HG03139 (cell line): ENCODE measurements around the gene ASB4.
"Not testable (repeated sequence)": the region's sequence is repeated elsewhere in the genome, so short reads cannot be mapped to it uniquely, and the experiment has no call there.

Experiments used
- ATAC-seq: cut with Tn5 transposase; IDR thresholded peaks from one replicate; pipeline ENCODE4 v1.9.1; 2021; ENCODE audit not compliant: unreplicated experiment

The ASB4 gene, protein sequence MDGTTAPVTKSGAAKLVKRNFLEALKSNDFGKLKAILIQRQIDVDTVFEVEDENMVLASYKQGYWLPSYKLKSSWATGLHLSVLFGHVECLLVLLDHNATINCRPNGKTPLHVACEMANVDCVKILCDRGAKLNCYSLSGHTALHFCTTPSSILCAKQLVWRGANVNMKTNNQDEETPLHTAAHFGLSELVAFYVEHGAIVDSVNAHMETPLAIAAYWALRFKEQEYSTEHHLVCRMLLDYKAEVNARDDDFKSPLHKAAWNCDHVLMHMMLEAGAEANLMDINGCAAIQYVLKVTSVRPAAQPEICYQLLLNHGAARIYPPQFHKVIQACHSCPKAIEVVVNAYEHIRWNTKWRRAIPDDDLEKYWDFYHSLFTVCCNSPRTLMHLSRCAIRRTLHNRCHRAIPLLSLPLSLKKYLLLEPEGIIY

GRCh38 chr7:95485391-95486123, at the start of gene ASB4:
ASB4 (plus strand) TSS chr7:95485943; CDS start chr7:95485972, 29 bp downstream.
- ATAC-seq = no peak

DNA sequence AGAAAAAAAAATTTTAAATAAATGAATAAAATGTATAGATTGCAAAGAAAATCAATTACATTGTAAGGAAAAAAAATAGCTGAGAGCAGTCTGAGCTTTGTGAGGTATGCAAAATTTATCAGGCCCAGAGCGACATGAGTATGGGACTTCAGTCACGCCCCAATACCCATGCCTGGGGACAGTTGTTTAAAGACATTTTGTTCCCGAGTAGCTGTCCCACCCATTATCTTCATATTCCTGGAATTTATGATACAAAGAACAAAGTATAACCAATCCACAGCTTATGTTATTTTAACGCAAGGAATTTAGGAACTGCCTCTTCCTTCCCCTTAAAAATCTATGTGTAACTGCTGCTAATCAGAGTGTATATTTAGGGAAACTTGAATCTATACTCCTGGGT, 49.3 kb upstream of the ASB4 start:
- ATAC-seq = no peak

- ATAC-seq = no peak
These were observed 45.2 kb upstream of the ASB4 start for GRCh38 chr7:95440394-95441038.

GRCh38 chr7:95441042-95441823, 44.5 kb upstream of the ASB4 start:
- ATAC-seq = no peak

GRCh38 chr7:95444796-95445195, 40.9 kb upstream of the ASB4 start:
- ATAC-seq = no peak

GRCh38 chr7:95446618-95447017, 39.1 kb upstream of the ASB4 start:
- ATAC-seq = no peak

- ATAC-seq = peak; percentile 69
These were observed 31.2 kb upstream of the ASB4 start for GRCh38 chr7:95454438-95455045.

DNA sequence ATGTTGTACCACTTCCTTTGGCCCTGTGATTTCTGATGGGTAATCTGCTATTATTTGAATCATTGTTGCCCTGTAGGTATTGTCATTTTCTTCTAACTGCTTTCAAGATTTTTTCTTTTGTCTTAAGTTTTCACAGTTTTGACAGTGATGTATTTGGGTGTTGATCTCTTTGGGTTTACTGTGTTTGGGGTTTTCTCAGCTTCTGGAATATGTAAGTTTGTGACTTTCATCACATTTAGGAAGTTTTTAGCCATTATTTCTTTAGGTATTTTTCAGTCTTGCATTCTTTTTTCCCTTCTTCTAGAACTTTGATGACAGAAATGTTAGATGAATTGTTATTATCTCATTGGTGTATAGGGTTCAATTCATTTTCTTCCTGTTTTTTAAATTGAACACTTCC, 27.8 kb upstream of the ASB4 start:
- no peak for ATAC-seq

GRCh38 chr7:95460653-95461052, 25.1 kb upstream of the ASB4 start:
- ATAC-seq = not testable (repeated sequence)

- no peak for ATAC-seq
These were observed 17.7 kb upstream of the ASB4 start for GRCh38 chr7:95467912-95468607.

- no peak for ATAC-seq
These were observed 16.6 kb upstream of the ASB4 start for GRCh38 chr7:95469187-95469586.

DNA sequence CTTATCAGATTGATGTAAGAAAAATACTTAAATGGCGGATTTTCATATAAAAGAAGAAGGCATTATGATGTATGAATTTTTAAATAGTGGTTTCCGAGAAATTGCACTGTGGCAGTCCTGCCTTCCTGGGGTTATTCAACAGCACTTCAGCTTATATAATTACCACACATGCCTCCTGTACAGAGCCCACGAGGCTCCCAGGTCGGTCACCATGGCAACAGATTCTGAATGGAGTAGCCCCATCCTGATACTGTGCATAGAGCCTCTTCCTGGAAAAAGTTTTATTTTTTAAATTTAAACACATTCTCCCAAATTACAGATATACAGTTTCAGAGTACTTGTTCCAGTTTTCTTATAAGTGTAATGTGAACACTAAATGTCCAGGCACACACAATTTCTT, 15.9 kb upstream of the ASB4 start:
- no peak for ATAC-seq

GRCh38 chr7:95470452-95470851, 15.3 kb upstream of the ASB4 start:
- peak; percentile 98 for ATAC-seq

- ATAC-seq = no peak
These were observed 14.7 kb upstream of the ASB4 start for GRCh38 chr7:95471071-95471470.

DNA sequence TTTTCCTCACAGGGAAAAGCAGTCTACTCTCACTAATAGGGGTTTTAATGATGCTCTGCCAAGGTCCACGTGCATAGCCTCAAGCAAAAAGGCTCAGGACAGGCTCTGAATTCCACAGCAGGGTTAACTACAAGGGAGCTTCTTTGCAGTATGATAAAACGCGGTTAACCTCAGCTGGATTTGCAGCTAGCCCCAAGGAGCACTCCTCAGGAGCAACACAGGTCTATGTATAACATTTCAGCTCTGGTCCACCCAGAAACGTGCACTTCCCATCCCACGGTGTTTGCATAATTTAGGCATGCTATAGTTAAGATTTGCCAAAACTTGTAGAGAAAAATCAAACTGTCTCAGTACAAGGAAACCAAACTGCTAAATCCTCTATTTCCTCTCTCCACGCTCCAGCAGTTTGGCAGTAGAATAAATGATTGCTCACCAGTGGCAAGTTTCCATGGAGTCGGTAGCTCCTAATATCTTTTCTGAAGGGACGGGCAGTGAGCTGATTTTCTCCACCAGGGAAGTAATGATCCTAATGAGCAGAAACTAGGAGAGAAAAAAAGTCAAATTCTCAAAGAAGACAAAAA, 13.1 kb upstream of the ASB4 start:
- no peak for ATAC-seq

GRCh38 chr7:95473276-95473985, 12.3 kb upstream of the ASB4 start:
- no peak for ATAC-seq

DNA sequence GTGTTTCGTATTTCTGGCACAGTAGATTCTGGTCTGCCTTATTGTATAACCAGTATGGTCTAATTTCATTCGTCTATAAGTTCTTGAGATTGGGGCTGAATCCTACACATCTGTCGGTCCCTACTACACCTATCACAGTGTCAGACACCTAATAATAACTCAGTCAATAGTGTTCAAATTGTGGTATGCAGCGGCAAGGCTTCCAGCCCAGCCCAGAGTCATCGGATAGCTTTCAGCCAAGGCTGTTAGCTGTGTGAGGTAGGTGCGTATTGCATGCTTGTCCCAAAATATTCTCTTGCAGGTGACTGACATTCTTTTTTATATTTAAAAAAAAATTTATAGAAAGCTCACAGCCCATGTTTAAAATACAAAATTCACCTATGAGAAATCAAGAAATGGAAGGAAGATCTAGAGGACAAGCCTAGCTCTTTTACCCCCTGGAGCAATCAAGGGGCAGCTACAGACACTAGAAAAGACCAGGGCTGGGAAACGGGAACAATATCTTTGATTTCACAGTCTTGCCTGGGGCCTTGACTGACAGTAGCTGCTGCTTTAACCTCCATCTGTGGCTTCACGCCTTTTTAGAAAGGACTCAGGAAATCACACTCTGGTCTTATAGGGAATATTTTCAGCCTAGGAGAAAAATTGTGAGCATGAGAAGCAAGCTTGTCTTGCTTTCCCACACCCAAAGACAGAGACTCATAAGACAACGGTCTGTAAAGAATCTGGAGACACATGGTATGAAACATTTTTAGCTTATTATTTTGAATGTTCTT, 9.5 kb upstream of the ASB4 start:
- ATAC-seq = no peak

DNA sequence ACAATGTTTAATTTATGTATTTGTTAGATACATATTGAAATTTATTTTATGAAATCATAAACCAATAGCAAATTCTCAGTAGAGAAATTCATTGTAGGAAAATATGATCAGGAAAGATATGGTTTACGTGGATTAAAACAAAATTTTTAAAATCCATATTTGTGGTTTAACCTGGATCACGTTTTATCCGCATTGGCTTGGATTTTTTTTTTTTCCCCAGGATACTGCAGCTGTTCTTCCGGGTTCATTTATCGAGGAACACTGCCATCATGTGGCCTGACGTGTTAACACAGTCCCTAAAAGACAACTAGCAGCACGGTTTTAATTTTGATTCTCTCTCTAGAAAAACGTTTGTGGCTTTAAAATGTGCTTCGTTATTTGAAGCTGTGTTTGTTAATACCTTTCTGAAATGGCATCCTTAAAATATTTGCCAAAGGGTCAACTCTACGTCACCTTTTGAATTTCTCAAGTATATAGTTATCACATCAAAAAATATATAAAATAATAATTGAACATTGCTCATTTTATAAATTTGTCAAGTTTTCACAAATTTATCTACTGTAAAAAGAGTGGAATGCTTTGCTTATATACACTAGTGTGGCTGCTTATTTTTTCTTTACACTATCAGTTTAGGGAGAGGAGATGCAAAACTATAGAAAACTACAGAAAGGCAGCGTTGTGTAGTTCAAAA, 8.7 kb upstream of the ASB4 start:
- ATAC-seq = no peak
